HG02642 (cell line): ENCODE data around the gene IAPP.
"Not testable (repeated sequence)": the region's sequence is repeated elsewhere in the genome, so short reads cannot be mapped to it uniquely, and the experiment has no call there.

Experiments
- ATAC-seq: cut with Tn5 transposase; IDR thresholded peaks from one replicate; pipeline ENCODE4 v1.9.1; 2021; ENCODE audit warnings: mild to moderate bottlenecking; ENCODE audit not compliant: unreplicated experiment, poor library complexity

The IAPP gene

GRCh38 chr12:21372602-21373001, at the start of gene IAPP:
Gene IAPP (plus strand): TSS chr12:21372902. CDS start chr12:21373352, 450 bp downstream.
- ATAC-seq = no peak

- no peak for ATAC-seq
Measured at GRCh38 chr12:21323736-21324135, 49.0 kb upstream of the IAPP start.

DNA sequence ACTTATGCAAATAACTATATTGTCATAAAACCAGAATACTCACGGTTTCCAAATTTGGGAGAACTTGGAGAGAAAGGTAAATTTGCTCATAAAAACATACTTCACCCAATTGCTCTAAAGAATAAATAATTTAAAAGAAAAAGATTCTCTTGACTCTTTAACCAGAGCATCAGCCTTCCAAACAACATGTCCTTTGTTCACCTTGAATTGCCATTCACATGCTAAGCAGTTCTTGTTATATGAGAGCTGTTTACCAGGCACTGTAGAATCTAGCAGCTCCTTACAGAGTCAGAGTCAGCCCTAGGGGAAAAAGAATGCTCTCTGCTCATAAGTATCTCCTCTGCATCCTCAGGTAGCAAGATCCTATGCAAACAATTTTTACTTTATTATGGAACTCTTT, 48.2 kb upstream of the IAPP start:
- no peak for ATAC-seq

DNA sequence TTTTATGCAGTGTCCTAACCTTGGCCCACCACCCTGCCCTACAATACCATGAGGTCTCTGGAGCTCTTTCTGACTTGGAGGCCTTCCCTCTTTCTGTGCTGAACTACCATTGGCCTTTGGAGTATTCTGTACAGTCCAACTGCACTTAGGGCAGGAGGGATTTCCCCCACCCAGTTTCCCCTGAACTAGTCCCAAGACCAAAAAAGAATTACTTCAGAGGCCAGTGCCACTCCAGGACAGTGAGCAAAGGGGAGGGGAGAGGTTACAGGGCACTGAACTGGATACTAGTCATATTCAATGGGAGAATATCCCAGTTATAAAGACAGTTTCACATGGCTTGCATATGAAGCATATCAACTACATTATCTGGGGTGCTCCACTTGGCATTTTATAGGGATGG, 44.1 kb upstream of the IAPP start:
- ATAC-seq = no peak

GRCh38 chr12:21330682-21331253, 41.9 kb upstream of the IAPP start:
- ATAC-seq = no peak

- no peak for ATAC-seq
Measured at GRCh38 chr12:21334771-21335325, 37.9 kb upstream of the IAPP start, which contains the start of gene SLCO1A2. Gene SLCO1A2 (minus strand): TSS chr12:21334917. CDS start chr12:21334647, 270 bp downstream.

DNA sequence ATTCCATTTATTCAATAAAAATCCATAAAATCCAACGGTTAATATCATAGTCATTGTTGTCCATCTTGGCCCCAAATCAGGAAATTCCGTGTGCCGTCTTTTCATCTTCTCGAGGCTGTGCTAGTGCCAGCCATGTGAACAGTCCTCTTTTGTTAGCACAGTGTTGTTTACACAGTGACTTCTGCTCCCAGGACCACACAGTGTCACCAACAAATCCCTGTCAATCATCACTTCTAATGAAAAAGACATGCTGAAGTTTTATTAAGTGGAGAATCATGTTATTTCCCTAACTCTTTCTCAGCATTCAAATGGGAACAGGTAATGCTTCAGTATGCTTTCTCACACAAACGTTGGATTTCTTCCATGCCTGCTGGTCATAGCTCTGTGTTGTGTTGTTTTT, 36.0 kb upstream of the IAPP start:
- ATAC-seq = no peak

DNA sequence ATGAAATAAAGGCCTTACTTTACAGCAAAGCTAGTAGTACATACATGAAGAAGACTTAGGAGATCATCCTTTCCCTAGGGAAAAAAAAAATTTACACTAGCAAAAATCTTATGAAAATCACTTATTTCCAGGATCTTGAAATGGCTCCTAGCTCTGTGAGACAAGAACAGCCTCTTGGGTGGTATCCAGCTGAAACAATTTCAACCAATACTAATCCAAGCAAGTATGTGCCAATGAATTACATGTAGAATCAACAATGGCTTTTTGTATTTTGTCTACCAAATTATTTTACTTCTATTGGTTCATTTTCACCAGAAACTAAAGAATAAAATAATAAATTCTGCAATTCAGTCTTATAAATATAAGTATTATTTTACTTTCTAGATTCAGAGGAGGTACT, 35.2 kb upstream of the IAPP start:
- no peak for ATAC-seq

DNA sequence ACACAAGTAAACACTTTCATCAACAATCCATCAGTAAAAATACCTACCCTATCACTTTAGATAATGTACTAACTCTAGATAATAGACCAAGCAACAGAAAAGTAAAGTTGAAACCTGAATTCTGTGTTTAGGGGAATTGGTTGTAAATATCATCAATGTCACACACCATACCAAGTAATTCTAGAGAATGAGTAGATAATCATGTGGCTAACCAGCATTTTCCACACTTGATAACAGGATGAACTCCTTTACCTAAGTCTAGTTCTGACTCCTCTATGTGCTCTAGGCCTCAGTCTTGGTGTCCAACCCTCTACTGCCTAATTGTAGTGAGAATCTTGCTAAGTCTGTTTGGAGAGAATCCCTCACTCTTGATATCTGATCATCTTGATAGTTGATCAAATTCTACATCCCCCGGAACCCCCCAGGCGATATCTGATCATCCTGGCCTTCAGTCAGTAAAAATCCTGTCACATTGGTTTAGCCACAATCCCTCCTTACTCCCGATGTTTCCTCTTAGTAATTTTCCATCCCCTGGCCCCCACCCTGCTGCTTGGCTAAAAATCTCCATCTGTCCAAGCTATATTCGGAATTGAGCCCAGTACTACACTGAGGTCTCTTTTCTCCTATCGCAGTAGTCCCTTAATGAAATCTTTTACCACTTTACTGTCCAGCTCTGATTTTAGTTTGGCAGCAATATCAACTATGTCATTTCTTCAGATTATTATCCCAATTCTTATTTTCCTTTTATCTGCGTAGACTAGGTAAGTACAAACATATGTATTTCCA, 34.5 kb upstream of the IAPP start:
- no peak for ATAC-seq

GRCh38 chr12:21339921-21340320, 32.8 kb upstream of the IAPP start:
- ATAC-seq = no peak

DNA sequence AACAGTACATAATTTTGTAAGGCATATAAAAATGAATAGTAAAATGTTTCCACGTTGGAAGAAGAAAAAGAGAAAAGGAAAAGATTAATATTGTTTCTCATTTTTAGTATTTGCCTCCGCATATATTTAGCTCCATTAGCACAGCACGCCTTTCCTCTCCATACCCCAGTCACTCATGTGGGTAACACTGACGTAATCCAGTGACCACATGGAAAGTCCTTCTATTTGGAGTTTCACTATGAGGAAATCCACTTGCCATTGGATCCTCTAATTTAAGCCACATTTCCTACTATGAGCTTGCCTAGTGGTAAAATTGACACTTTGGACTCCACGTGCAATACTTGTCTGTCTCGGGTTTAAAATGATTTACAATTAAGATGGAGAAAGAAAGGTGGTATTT, 32.3 kb upstream of the IAPP start:
- no peak for ATAC-seq

- ATAC-seq = no peak
Measured at GRCh38 chr12:21341769-21342168, 30.9 kb upstream of the IAPP start.

- no peak for ATAC-seq
Measured at GRCh38 chr12:21343636-21344035, 29.1 kb upstream of the IAPP start.

DNA sequence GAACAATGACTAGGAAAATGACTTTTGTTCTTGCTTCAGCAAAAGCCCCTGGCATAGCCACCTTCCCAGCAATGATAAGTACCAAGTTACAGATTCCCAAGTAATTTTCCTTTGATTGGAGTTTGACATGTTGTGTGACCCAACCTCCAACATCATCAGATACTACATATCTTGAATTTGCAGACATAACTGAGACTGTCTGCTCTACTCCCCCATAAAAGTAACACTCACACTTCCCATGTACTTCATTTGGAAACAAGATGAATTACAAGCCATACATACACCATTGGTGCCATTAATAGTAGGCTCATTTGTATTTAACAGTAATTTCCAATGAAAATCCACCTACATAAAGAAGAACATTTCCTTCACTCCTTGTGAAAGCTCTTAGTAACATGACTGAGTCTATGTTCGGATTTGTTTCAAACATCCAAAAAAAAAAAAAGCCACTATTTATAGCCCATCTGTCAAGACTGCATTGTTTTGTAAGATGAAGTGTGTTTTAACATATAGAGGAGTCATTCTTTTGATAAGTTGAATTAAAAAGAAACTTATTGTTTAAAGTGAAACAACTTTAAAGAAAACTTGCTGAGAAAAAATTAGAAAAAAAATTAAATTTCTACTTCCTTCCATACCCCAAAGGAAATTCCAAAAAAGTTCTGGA, 26.0 kb upstream of the IAPP start:
- no peak for ATAC-seq

- ATAC-seq = no peak
Measured at GRCh38 chr12:21350975-21351374, 21.7 kb upstream of the IAPP start.

GRCh38 chr12:21353487-21353886, 19.2 kb upstream of the IAPP start:
- no peak for ATAC-seq

- no peak for ATAC-seq
Measured at GRCh38 chr12:21353948-21354347, 18.8 kb upstream of the IAPP start.

DNA sequence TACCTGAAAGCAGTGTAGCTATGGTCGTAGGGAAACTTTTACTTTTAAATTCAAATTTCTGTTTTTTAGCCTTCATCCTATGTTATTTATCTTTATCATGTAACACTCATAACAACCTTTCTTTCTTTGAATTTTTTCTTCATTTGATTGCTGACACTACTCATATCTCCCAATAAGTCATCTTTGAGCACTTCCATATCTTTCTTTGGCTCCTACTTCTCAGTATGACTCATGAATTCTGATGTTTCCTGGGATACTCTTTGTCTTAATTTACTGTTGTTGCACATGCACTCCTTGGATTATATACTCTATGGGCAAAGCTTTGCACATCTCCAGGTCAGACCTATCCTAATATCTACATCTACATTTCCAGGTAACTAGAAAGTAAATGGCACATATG, 18.1 kb upstream of the IAPP start:
- ATAC-seq = no peak

GRCh38 chr12:21360632-21361031, 12.1 kb upstream of the IAPP start:
- ATAC-seq = not testable (repeated sequence)

DNA sequence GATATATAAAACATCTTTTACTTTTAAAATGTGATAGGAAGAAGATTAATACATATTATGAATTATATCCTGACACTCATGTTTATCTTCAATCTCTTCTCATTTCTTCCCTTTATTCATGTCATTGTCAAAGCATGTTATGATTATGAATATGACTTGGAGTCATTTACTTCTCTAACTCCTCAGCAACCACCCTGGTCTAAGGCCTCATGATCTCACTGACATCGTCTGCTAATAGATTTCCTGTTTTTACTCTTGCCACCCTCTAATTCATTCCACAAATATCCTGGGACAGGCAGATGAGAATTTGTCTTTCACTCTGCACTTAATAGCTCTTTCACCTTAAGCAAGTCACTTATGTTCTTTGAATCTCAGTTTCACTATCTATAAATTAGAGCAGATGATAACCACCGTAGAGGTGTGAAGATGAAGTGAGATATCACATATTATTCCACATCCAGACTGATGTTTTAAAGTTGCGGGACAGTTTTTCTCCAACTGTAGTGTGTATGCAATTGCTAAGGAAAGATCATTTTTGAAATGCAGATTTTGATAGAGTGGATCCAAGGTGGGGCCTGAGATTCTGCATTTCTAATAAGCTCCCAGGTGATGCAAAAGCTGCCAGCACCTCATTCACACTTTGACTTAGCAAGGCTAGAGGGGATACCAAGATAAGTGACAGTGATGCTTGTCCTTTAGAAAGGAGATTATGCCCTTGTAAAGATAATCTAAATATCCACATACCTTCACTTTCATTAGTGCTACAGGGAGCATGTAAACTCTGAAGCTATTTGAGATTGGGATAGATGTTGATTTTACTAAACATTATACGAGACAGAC, 3.3 kb upstream of the IAPP start:
- ATAC-seq = no peak
